Endodermal cell (in vitro differentiated cells): ENCODE measurements around the gene DMWD. TPM values are rescaled to one million over a fixed set of nuclear protein-coding genes. Genes with fewer than 3 reads are reported as not detected.

Experiments
- DNase-seq: peaks from one replicate; pipeline ENCODE4 v3.0.0-alpha.2; 2017
- H3K27ac ChIP-seq: 2 replicates; pipeline ENCODE4 v1.5.1; 2013; ENCODE audit warnings: mild to moderate bottlenecking, low read depth, low read length, moderate library complexity
- H3K27me3 ChIP-seq: 2 replicates; pipeline ENCODE4 v1.6.1; 2013; ENCODE audit warnings: mild to moderate bottlenecking, low read length, moderate library complexity; ENCODE audit not compliant: insufficient read depth, control insufficient read depth, poor library complexity, severe bottlenecking
- H3K36me3 ChIP-seq: 2 replicates; pipeline ENCODE4 v1.7.0; 2013; ENCODE audit warnings: mild to moderate bottlenecking, low read length, moderate library complexity; ENCODE audit not compliant: control insufficient read depth, insufficient read depth
- H3K4me1 ChIP-seq: one replicate; pipeline ENCODE4 v1.7.0; 2013; ENCODE audit warnings: low read length; ENCODE audit not compliant: control insufficient read depth, insufficient read depth
- H3K4me3 ChIP-seq: 2 replicates; pipeline ENCODE4 v1.5.1; 2013; ENCODE audit warnings: mild to moderate bottlenecking, low read length, moderate library complexity
- H3K9ac ChIP-seq: 2 replicates; pipeline ENCODE4 v1.6.1; 2013; ENCODE audit warnings: mild to moderate bottlenecking, low read length, moderate library complexity; ENCODE audit not compliant: poor library complexity, severe bottlenecking; ENCODE audit errors: extremely low read depth
- H3K9me3 ChIP-seq: 2 replicates; pipeline ENCODE4 v1.6.1; 2013; ENCODE audit warnings: mild to moderate bottlenecking, low read length, moderate library complexity; ENCODE audit not compliant: control insufficient read depth
- H3K27ac Mint-ChIP-seq: 2 replicates; pipeline ENCODE4 v1.8.0; 2020; ENCODE audit warnings: mixed read lengths
- H3K27me3 Mint-ChIP-seq: 2 replicates; pipeline ENCODE4 v1.8.0; 2021; ENCODE audit warnings: mild to moderate bottlenecking, mixed read lengths; ENCODE audit not compliant: insufficient read depth
- H3K36me3 Mint-ChIP-seq: 2 replicates; pipeline ENCODE4 v1.8.0; 2020; ENCODE audit warnings: low read depth, mixed read lengths
- H3K4me1 Mint-ChIP-seq: 2 replicates; pipeline ENCODE4 v1.8.0; 2020; ENCODE audit warnings: mixed read lengths
- H3K4me3 Mint-ChIP-seq: 2 replicates; pipeline ENCODE4 v1.8.0; 2020; ENCODE audit warnings: mild to moderate bottlenecking, moderate library complexity, mixed read lengths
- H3K9me3 Mint-ChIP-seq: 2 replicates; pipeline ENCODE4 v1.8.0; 2020; ENCODE audit warnings: mild to moderate bottlenecking, mixed read lengths
- CTCF ChIP-seq: fragments of 200-600 bp; sonication (generic); conservative IDR thresholded peaks from 2 replicates; pipeline ENCODE4 v1.5.0; 2021; ENCODE audit warnings: antibody characterized with exemption, mild to moderate bottlenecking
- WGBS, 2 experiments: methylation state at CpG; one replicate each; pipeline versions ENCODE4 v1.1.5 to v1.1.7; 2013; ENCODE audit warnings: missing lambda C conversion rate in 2 of 2, mixed read lengths in 1 of 2; ENCODE audit not compliant: insufficient coverage in 1 of 2, insufficient read length in 1 of 2; 5-methylcytosine and 5-hydroxymethylcytosine counted together
- total RNA-seq, 2 donors: library from RNA; stranded (reverse); fragmentation: NEBNext Ultra II Directional in 1 of 2; extraction: Animal tissue kit (Norgen Biotek cat#: 25700) in 1 of 2; gene quantifications; 2 replicates in 1 of 2; 3 replicates in 1 of 2; pipeline ENCODE4 v1.2.1, GENCODE V29; 2021

The DMWD gene
- total RNA-seq, 2 donors from 2014 or later = 86.4 to 86.9 TPM

- Histone ChIP-seq H3K4me1 (peaks cover 15% of the 10 kb centered on the region), H3K27me3 (no peaks in the 10 kb centered on the region), H3K27ac (peak overlapping the region; percentile 78), H3K4me3 (peak overlapping the region; percentile 84), H3K9ac (peak overlapping the region; percentile 64), H3K9me3 (no peaks in the 10 kb centered on the region), H3K36me3 (peaks cover 21% of the 10 kb centered on the region)
- Mint-ChIP-seq H3K4me1 (peaks cover 8% of the 10 kb centered on the region), H3K27me3 (no peaks in the 10 kb centered on the region), H3K4me3 (peak overlapping the region; percentile 81), H3K27ac (peak overlapping the region; percentile 95), H3K9me3 (no peaks in the 10 kb centered on the region), H3K36me3 (peaks cover 20% of the 10 kb centered on the region)
- peak; percentile 100 for DNase-seq
- TF ChIP-seq CTCF = peak; percentile 94
- 21 to 50% methylated on average over 9 to 24 of the region's 24 CpGs for WGBS, 2 experiments
Measured at GRCh38 chr19:45817010-45817724, 24.5 kb upstream of the DMWD start.

- TF ChIP-seq CTCF = no peak
- Histone ChIP-seq H3K36me3 (peaks cover 18% of the 10 kb centered on the region), H3K4me1 (peaks cover 15% of the 10 kb centered on the region), H3K9me3 (no peaks in the 10 kb centered on the region), H3K4me3 (peak overlapping the region; percentile 84), H3K27me3 (no peaks in the 10 kb centered on the region), H3K9ac (peak overlapping the region; percentile 64), H3K27ac (peak overlapping the region; percentile 78)
- DNase-seq = peak; percentile 71
- Mint-ChIP-seq H3K4me3 (peak overlapping the region; percentile 81), H3K27ac (peak overlapping the region; percentile 95), H3K9me3 (no peaks in the 10 kb centered on the region), H3K4me1 (peaks cover 8% of the 10 kb centered on the region), H3K36me3 (peaks cover 15% of the 10 kb centered on the region), H3K27me3 (no peaks in the 10 kb centered on the region)
- WGBS, 2 experiments = 21 to 41% methylated on average over 2 to 18 of the region's 18 CpGs
Measured at GRCh38 chr19:45816236-45817009, 23.8 kb upstream of the DMWD start.

- Histone ChIP-seq H3K9ac (peak overlapping the region; percentile 64), H3K4me1 (peaks cover 15% of the 10 kb centered on the region), H3K4me3 (peak overlapping the region; percentile 84), H3K27me3 (no peaks in the 10 kb centered on the region), H3K9me3 (no peaks in the 10 kb centered on the region), H3K36me3 (peaks cover 12% of the 10 kb centered on the region), H3K27ac (peak overlapping the region; percentile 78)
- Mint-ChIP-seq H3K36me3 (peaks cover 11% of the 10 kb centered on the region), H3K27me3 (no peaks in the 10 kb centered on the region), H3K4me1 (peaks cover 8% of the 10 kb centered on the region), H3K27ac (peak overlapping the region; percentile 93), H3K4me3 (peak overlapping the region; percentile 81), H3K9me3 (no peaks in the 10 kb centered on the region)
- 0% methylated on average over 5 to 42 of the region's 44 CpGs for WGBS, 2 experiments
- peak; percentile 95 for DNase-seq
- TF ChIP-seq CTCF = no peak
Measured at GRCh38 chr19:45815481-45816216, 23.0 kb upstream of the DMWD start.
